GM23338 (cell line): Measurements from ENCODE around the gene PTPN12. TPM values are rescaled to one million over a fixed set of nuclear protein-coding genes. Genes with fewer than 3 reads are reported as not detected.

Source experiments
- ATAC-seq: fragments of 200-7000 bp; cut with Tn5 transposase; 3 replicates; pipeline ENCODE4 v1.9.1; 2020
- DNase-seq: peaks from one replicate; pipeline ENCODE4 v3.0.0-alpha.2; 2015; ENCODE audit warnings: low spot score
- H2AFZ ChIP-seq: fragments of 200-600 bp; sonication (generic); 2 replicates; pipeline ENCODE4 v1.8.0; 2016; ENCODE audit warnings: antibody characterized with exemption, mild to moderate bottlenecking, moderate library complexity
- H3F3A ChIP-seq: fragments of 200-600 bp; sonication (generic); replicated peaks from 2 replicates; pipeline ENCODE4 v1.8.0; 2017; ENCODE audit warnings: antibody characterized with exemption, mixed run types, low read depth
- H3K27ac ChIP-seq: fragments of 200-600 bp; sonication (generic); 2 replicates; pipeline ENCODE4 v1.6.1; 2016; ENCODE audit warnings: low read depth
- H3K27me3 ChIP-seq: fragments of 200-600 bp; sonication (generic); 2 replicates; pipeline ENCODE4 v1.8.0; 2016; ENCODE audit warnings: mild to moderate bottlenecking, mixed run types, moderate library complexity; ENCODE audit not compliant: insufficient read depth
- H3K36me3 ChIP-seq: fragments of 200-600 bp; sonication (generic); 2 replicates; pipeline ENCODE4 v1.8.0; 2016; ENCODE audit warnings: mild to moderate bottlenecking; ENCODE audit not compliant: insufficient read depth
- H3K4me1 ChIP-seq: fragments of 200-600 bp; sonication (generic); 2 replicates; pipeline ENCODE4 v1.8.0; 2016; ENCODE audit warnings: mild to moderate bottlenecking, moderate library complexity; ENCODE audit not compliant: insufficient read depth
- H3K4me2 ChIP-seq: fragments of 200-600 bp; sonication (generic); 2 replicates; pipeline ENCODE4 v1.7.1; 2017; ENCODE audit warnings: mixed run types
- H3K4me3 ChIP-seq: fragments of 200-600 bp; sonication (generic); 2 replicates; pipeline ENCODE4 v1.6.1; 2016; ENCODE audit warnings: mixed run types
- H3K79me2 ChIP-seq: fragments of 200-600 bp; sonication (generic); replicated peaks from 2 replicates; pipeline ENCODE4 v1.8.0; 2017; ENCODE audit warnings: mild to moderate bottlenecking; ENCODE audit not compliant: insufficient read depth
- H3K9me2 ChIP-seq: fragments of 200-600 bp; sonication (generic); 2 replicates; pipeline ENCODE4 v1.8.0; 2017; ENCODE audit not compliant: insufficient read depth
- H4K20me1 ChIP-seq: fragments of 200-600 bp; sonication (generic); replicated peaks from 2 replicates; pipeline ENCODE4 v1.8.0; 2017; ENCODE audit warnings: mild to moderate bottlenecking; ENCODE audit not compliant: insufficient read depth
- H3K27ac Mint-ChIP-seq: 2 replicates; pipeline ENCODE4 v1.8.0; 2020; ENCODE audit warnings: inconsistent platforms, mild to moderate bottlenecking, moderate library complexity, mixed read lengths
- H3K27me3 Mint-ChIP-seq: 3 replicates; pipeline ENCODE4 v1.8.0; 2022; ENCODE audit warnings: low read depth, mild to moderate bottlenecking, moderate library complexity, mixed read lengths, inconsistent platforms; ENCODE audit not compliant: insufficient read depth, poor library complexity
- H3K36me3 Mint-ChIP-seq: 3 replicates; pipeline ENCODE4 v1.8.0; 2021; ENCODE audit warnings: low read depth, mild to moderate bottlenecking, inconsistent platforms, moderate library complexity, mixed read lengths
- H3K4me1 Mint-ChIP-seq: 3 replicates; pipeline ENCODE4 v1.8.0; 2020; ENCODE audit warnings: mild to moderate bottlenecking, inconsistent platforms, mixed read lengths
- H3K4me3 Mint-ChIP-seq: 3 replicates; pipeline ENCODE4 v1.8.0; 2021; ENCODE audit warnings: moderate library complexity, mild to moderate bottlenecking, inconsistent platforms, mixed read lengths
- H3K9me3 Mint-ChIP-seq: 3 replicates; pipeline ENCODE4 v1.8.0; 2020; ENCODE audit warnings: moderate library complexity, mild to moderate bottlenecking, inconsistent platforms, mixed read lengths
- CREB1 ChIP-seq: fragments of 250-450 bp; sonication (Bioruptor Pico); IDR thresholded peaks from 2 replicates; pipeline ENCODE4 v1.5.0; 2020; ENCODE audit warnings: low read depth, mild to moderate bottlenecking, moderate library complexity
- EZH2 ChIP-seq: fragments of 200-600 bp; sonication (generic); IDR thresholded peaks from one replicate; pipeline ENCODE4 v1.8.0; 2017; ENCODE audit warnings: antibody characterized with exemption, mild to moderate bottlenecking, low read depth; ENCODE audit not compliant: unreplicated experiment
- EZH2phosphoT487 ChIP-seq: fragments of 200-600 bp; sonication (generic); IDR thresholded peaks from one replicate; pipeline ENCODE4 v1.8.1; 2018; ENCODE audit warnings: antibody characterized with exemption; ENCODE audit not compliant: unreplicated experiment
- JUNB ChIP-seq: IDR thresholded peaks from one replicate; pipeline ENCODE4 v1.6.1; 2016; ENCODE audit warnings: antibody characterized with exemption; ENCODE audit not compliant: unreplicated experiment
- NANOG ChIP-seq: IDR thresholded peaks from 2 replicates; pipeline ENCODE4 v1.6.1; 2016; ENCODE audit warnings: antibody characterized with exemption, borderline replicate concordance
- POLR2AphosphoS5 ChIP-seq: IDR thresholded peaks from 2 replicates; pipeline ENCODE4 v1.6.1; 2016; ENCODE audit warnings: antibody characterized with exemption, low read depth
- STAT1 ChIP-seq: IDR thresholded peaks from one replicate; pipeline ENCODE4 v1.6.1; 2016; ENCODE audit warnings: antibody characterized with exemption; ENCODE audit not compliant: unreplicated experiment
- ZNF114 ChIP-seq: fragments of 250-450 bp; sonication (Bioruptor Pico); IDR thresholded peaks from 2 replicates; pipeline ENCODE4 v1.5.0; 2020; ENCODE audit warnings: mild to moderate bottlenecking, moderate library complexity
- ZNF331 ChIP-seq: fragments of 250-450 bp; sonication (Bioruptor Pico); IDR thresholded peaks from 2 replicates; pipeline ENCODE4 v1.5.0; 2020; ENCODE audit warnings: low read depth, mild to moderate bottlenecking, moderate library complexity
- polyA plus RNA-seq: library from polyadenylated mRNA; unstranded; fragments of >200 nt; fragmentation: Nextera tagmentation; extraction: Ambion mirVana; gene quantifications from 2 replicates; pipeline ENCODE4 v1.2.1, GENCODE V29; 2016
- total RNA-seq: library from RNA; depleted of rRNA; stranded (reverse); fragments of >200 nt; shearing (Covaris generic); gene quantifications from 2 replicates; pipeline ENCODE4 v1.2.3, GENCODE V29; 2014
- TF ChIP-seq, protein P1 (sequence below): IDR thresholded peaks from 2 replicates; pipeline ENCODE4 v1.6.1; 2016; ENCODE audit warnings: antibody characterized with exemption
- TF ChIP-seq, protein P2 (sequence below): IDR thresholded peaks from one replicate; pipeline ENCODE4 v1.6.1; 2018; ENCODE audit warnings: antibody characterized with exemption; ENCODE audit not compliant: unreplicated experiment
- TF ChIP-seq, protein P3 (sequence below): fragments of 250-450 bp; sonication (Bioruptor Pico); IDR thresholded peaks from 2 replicates; pipeline ENCODE4 v1.5.0; 2020; ENCODE audit warnings: mild to moderate bottlenecking, moderate library complexity
- TF ChIP-seq, protein P4 (sequence below), 2 experiments: fragments of 200-600 bp in 1 of 2; sonication (generic) in 1 of 2; conservative IDR thresholded peaks; 2 replicates each; pipeline versions ENCODE4 v1.5.1 to v1.6.1; 2016 to 2017; ENCODE audit warnings: antibody characterized with exemption in 2 of 2, low read depth in 2 of 2, mild to moderate bottlenecking in 2 of 2, moderate library complexity in 1 of 2

PTPN12 gene
- total and polyA plus RNA-seq, 2 experiments from 2014 or later: 58.8 to 187 TPM

DNA sequence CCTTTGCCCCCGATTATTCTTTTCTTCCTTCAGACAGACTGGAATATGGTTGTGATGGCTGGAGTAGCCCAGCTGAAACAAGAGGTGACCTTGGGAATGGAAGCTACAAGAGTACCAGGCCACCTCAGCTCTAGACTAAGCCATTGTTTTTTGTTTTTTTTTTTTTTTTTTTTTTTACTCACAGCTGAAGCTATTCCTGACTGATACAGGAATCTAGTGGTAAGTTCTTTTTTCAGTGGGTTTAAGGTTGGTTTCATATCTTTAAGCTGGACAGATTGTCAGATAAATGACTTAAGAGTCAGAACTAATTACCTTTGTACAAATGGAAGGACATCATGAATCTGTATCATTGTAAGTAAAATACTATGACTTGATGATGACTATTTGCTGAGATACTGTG, 30.2 kb upstream of the PTPN12 start:
- Mint-ChIP-seq H3K4me3 (no peak overlapping the region), H3K27me3 (no peaks in the 10 kb centered on the region), H3K4me1 (no peaks in the 10 kb centered on the region), H3K27ac (no peak overlapping the region), H3K36me3 (peaks cover 22% of the 10 kb centered on the region), H3K9me3 (peaks cover 32% of the 10 kb centered on the region)
- H3K9me2 ChIP-seq: no peaks in the 10 kb centered on the region
- H3K27me3 ChIP-seq: no peaks in the 10 kb centered on the region
- H4K20me1 ChIP-seq: no peaks in the 10 kb centered on the region
- TF ChIP-seq, protein P1, sequence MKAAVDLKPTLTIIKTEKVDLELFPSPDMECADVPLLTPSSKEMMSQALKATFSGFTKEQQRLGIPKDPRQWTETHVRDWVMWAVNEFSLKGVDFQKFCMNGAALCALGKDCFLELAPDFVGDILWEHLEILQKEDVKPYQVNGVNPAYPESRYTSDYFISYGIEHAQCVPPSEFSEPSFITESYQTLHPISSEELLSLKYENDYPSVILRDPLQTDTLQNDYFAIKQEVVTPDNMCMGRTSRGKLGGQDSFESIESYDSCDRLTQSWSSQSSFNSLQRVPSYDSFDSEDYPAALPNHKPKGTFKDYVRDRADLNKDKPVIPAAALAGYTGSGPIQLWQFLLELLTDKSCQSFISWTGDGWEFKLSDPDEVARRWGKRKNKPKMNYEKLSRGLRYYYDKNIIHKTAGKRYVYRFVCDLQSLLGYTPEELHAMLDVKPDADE: no peak
- TF ChIP-seq, protein P2, sequence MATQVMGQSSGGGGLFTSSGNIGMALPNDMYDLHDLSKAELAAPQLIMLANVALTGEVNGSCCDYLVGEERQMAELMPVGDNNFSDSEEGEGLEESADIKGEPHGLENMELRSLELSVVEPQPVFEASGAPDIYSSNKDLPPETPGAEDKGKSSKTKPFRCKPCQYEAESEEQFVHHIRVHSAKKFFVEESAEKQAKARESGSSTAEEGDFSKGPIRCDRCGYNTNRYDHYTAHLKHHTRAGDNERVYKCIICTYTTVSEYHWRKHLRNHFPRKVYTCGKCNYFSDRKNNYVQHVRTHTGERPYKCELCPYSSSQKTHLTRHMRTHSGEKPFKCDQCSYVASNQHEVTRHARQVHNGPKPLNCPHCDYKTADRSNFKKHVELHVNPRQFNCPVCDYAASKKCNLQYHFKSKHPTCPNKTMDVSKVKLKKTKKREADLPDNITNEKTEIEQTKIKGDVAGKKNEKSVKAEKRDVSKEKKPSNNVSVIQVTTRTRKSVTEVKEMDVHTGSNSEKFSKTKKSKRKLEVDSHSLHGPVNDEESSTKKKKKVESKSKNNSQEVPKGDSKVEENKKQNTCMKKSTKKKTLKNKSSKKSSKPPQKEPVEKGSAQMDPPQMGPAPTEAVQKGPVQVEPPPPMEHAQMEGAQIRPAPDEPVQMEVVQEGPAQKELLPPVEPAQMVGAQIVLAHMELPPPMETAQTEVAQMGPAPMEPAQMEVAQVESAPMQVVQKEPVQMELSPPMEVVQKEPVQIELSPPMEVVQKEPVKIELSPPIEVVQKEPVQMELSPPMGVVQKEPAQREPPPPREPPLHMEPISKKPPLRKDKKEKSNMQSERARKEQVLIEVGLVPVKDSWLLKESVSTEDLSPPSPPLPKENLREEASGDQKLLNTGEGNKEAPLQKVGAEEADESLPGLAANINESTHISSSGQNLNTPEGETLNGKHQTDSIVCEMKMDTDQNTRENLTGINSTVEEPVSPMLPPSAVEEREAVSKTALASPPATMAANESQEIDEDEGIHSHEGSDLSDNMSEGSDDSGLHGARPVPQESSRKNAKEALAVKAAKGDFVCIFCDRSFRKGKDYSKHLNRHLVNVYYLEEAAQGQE: no peak
- no peak for TF ChIP-seq CREB1 (CRISPR knock-in tag)
- TF ChIP-seq NANOG: no peak
- TF ChIP-seq EZH2: no peak
- no peak for TF ChIP-seq JUNB
- no peak for TF ChIP-seq EZH2phosphoT487
- TF ChIP-seq POLR2AphosphoS5: no peak
- TF ChIP-seq, protein P3, sequence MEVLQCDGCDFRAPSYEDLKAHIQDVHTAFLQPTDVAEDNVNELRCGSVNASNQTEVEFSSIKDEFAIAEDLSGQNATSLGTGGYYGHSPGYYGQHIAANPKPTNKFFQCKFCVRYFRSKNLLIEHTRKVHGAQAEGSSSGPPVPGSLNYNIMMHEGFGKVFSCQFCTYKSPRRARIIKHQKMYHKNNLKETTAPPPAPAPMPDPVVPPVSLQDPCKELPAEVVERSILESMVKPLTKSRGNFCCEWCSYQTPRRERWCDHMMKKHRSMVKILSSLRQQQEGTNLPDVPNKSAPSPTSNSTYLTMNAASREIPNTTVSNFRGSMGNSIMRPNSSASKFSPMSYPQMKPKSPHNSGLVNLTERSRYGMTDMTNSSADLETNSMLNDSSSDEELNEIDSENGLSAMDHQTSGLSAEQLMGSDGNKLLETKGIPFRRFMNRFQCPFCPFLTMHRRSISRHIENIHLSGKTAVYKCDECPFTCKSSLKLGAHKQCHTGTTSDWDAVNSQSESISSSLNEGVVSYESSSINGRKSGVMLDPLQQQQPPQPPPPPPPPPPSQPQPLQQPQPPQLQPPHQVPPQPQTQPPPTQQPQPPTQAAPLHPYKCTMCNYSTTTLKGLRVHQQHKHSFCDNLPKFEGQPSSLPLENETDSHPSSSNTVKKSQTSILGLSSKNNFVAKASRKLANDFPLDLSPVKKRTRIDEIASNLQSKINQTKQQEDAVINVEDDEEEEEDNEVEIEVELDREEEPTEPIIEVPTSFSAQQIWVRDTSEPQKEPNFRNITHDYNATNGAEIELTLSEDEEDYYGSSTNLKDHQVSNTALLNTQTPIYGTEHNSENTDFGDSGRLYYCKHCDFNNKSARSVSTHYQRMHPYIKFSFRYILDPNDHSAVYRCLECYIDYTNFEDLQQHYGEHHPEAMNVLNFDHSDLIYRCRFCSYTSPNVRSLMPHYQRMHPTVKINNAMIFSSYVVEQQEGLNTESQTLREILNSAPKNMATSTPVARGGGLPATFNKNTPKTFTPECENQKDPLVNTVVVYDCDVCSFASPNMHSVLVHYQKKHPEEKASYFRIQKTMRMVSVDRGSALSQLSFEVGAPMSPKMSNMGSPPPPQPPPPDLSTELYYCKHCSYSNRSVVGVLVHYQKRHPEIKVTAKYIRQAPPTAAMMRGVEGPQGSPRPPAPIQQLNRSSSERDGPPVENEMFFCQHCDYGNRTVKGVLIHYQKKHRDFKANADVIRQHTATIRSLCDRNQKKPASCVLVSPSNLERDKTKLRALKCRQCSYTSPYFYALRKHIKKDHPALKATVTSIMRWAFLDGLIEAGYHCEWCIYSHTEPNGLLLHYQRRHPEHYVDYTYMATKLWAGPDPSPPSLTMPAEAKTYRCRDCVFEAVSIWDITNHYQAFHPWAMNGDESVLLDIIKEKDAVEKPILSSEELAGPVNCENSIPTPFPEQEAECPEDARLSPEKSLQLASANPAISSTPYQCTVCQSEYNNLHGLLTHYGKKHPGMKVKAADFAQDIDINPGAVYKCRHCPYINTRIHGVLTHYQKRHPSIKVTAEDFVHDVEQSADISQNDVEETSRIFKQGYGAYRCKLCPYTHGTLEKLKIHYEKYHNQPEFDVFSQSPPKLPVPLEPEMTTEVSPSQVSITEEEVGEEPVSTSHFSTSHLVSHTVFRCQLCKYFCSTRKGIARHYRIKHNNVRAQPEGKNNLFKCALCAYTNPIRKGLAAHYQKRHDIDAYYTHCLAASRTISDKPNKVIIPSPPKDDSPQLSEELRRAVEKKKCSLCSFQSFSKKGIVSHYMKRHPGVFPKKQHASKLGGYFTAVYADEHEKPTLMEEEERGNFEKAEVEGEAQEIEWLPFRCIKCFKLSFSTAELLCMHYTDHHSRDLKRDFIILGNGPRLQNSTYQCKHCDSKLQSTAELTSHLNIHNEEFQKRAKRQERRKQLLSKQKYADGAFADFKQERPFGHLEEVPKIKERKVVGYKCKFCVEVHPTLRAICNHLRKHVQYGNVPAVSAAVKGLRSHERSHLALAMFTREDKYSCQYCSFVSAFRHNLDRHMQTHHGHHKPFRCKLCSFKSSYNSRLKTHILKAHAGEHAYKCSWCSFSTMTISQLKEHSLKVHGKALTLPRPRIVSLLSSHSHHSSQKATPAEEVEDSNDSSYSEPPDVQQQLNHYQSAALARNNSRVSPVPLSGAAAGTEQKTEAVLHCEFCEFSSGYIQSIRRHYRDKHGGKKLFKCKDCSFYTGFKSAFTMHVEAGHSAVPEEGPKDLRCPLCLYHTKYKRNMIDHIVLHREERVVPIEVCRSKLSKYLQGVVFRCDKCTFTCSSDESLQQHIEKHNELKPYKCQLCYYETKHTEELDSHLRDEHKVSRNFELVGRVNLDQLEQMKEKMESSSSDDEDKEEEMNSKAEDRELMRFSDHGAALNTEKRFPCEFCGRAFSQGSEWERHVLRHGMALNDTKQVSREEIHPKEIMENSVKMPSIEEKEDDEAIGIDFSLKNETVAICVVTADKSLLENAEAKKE (CRISPR knock-in tag): no peak
- no peak for TF ChIP-seq ZNF114
- TF ChIP-seq, protein P4, sequence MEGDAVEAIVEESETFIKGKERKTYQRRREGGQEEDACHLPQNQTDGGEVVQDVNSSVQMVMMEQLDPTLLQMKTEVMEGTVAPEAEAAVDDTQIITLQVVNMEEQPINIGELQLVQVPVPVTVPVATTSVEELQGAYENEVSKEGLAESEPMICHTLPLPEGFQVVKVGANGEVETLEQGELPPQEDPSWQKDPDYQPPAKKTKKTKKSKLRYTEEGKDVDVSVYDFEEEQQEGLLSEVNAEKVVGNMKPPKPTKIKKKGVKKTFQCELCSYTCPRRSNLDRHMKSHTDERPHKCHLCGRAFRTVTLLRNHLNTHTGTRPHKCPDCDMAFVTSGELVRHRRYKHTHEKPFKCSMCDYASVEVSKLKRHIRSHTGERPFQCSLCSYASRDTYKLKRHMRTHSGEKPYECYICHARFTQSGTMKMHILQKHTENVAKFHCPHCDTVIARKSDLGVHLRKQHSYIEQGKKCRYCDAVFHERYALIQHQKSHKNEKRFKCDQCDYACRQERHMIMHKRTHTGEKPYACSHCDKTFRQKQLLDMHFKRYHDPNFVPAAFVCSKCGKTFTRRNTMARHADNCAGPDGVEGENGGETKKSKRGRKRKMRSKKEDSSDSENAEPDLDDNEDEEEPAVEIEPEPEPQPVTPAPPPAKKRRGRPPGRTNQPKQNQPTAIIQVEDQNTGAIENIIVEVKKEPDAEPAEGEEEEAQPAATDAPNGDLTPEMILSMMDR (conservative IDR thresholded peaks at IDR 0.05; ENCODE audit: low read depth in 2 of 2): no peak
- TF ChIP-seq ZNF331 (CRISPR knock-in tag): no peak
- no peak for TF ChIP-seq STAT1
- H3F3A ChIP-seq: no peaks in the 10 kb centered on the region
- H3K4me2 ChIP-seq: no peak overlapping the region
- H3K27ac ChIP-seq: no peak overlapping the region
- DNase-seq: no peak
- ATAC-seq: no peak
- H3K4me1 ChIP-seq: no peaks in the 10 kb centered on the region
- no peaks in the 10 kb centered on the region for H3K36me3 ChIP-seq
- no peaks in the 10 kb centered on the region for H3K79me2 ChIP-seq
- no peak overlapping the region for H2AFZ ChIP-seq
- no peak overlapping the region for H3K4me3 ChIP-seq
